ENCODE measurements around the gene PCDHGB5. TPM values are rescaled to one million over a fixed set of nuclear protein-coding genes. Genes with fewer than 3 reads are reported as not detected.
A peak's percentile ranks its signal among the peaks of the same experiment; 100 is the strongest.
"Not testable (repeated sequence)": the region's sequence is repeated elsewhere in the genome, so short reads cannot be mapped to it uniquely, and the experiment has no call there.

The PCDHGB5 gene
- total RNA-seq: 10 to 100 TPM in 1 of 6 donors, 1 to 10 TPM in 5; 6.2 to 11.8 (median 8.3) TPM

GRCh38 chr5:141397756-141398551 lies at the start of gene PCDHGB5:
PCDHGB5 (plus strand) TSS chr5:141397947; CDS start chr5:141398128, 181 bp downstream.
- DNase-seq: peak in 1 of 2 donors; percentile 47
- peak in 5 of 6 experiments; percentile 19 to 57 (median 48) for TF ChIP-seq CTCF (IDR thresholded peaks at IDR 0.05)
- ATAC-seq (ENCODE audit: low FRiP score in 2 of 2): peak; percentile 80 to 87
- H3K27me3 ChIP-seq, H3K27ac ChIP-seq, H3K36me3 ChIP-seq, H3K4me1 ChIP-seq: not testable (repeated sequence)
- Histone ChIP-seq H3K4me3 (peak within 1 kb of the TSS in 3 of 4 donors; percentile 33 to 43 (median 34)), H3K9me3 (peaks cover 41 to 83% (median 76%) of the 10 kb centered on the region in 4 donors)
- 6 to 13% methylated on average over 23 to 25 of the region's 43 CpGs for WGBS, 2 donors

- Histone ChIP-seq H3K4me3 (peak within 1 kb of the TSS in 2 of 4 donors; percentile 15 to 19), H3K9me3 (peaks cover 20 to 72% (median 46%) of the 10 kb centered on the region in 4 donors), H3K27ac (no peak within 1 kb of the TSS), H3K4me1 (peaks cover 0 to 3% (median 0%) of the 10 kb centered on the region in 4 donors), H3K27me3 (no peaks in the 10 kb centered on the region), H3K36me3 (no peaks in the 10 kb centered on the region)
- WGBS, 2 donors: 23 to 27% methylated on average over 29 of the region's 29 CpGs
- TF ChIP-seq EP300 (IDR thresholded peaks at IDR 0.05): no peak
- peak in 2 of 6 experiments; percentile 17 to 24 for TF ChIP-seq CTCF (IDR thresholded peaks at IDR 0.05)
- no peak for DNase-seq
- no peak for ATAC-seq (ENCODE audit: low FRiP score in 2 of 2)
Observed at GRCh38 chr5:141349917-141350619, 47.7 kb upstream of the PCDHGB5 start, which contains the start of gene PCDHGB1. PCDHGB1 (plus strand) TSS chr5:141350099; CDS start chr5:141350261, 162 bp downstream.

- Histone ChIP-seq H3K4me1 (peaks cover 0 to 3% (median 0%) of the 10 kb centered on the region in 4 donors), H3K36me3 (no peaks in the 10 kb centered on the region), H3K27me3 (no peaks in the 10 kb centered on the region), H3K27ac (no peak overlapping the region), H3K9me3 (peaks cover 29 to 72% (median 51%) of the 10 kb centered on the region in 4 donors), H3K4me3 (no peak overlapping the region)
- WGBS, 2 donors: 48% methylated on average over 18 of the region's 36 CpGs; no CpG with 5 or more reads in 1 of the 2 donors
- peak in 1 of 2 donors; percentile 72 for DNase-seq
- TF ChIP-seq POLR2A (IDR thresholded peaks at IDR 0.05) (no peak), EP300 (IDR thresholded peaks at IDR 0.05) (no peak), POLR2AphosphoS5 (IDR thresholded peaks at IDR 0.05) (no peak), CTCF (IDR thresholded peaks at IDR 0.05) (no peak)
- no peak for ATAC-seq (ENCODE audit: low FRiP score in 2 of 2)
Observed at GRCh38 chr5:141351591-141351990, 46.2 kb upstream of the PCDHGB5 start.

- H3K4me1 ChIP-seq: no peaks in the 10 kb centered on the region
- WGBS, 2 donors: 16 to 19% methylated on average over 22 to 25 of the region's 29 CpGs
- no peaks in the 10 kb centered on the region for H3K27me3 ChIP-seq
- H3K27ac ChIP-seq: no peak within 1 kb of the TSS
- H3K4me3 ChIP-seq: peak within 1 kb of the TSS in 3 of 4 donors; percentile 19 to 28 (median 25)
- DNase-seq: peak in 1 of 2 donors; percentile 77
- H3K9me3 ChIP-seq: peaks cover 25 to 85% (median 68%) of the 10 kb centered on the region in 4 donors
- TF ChIP-seq POLR2AphosphoS5 (IDR thresholded peaks at IDR 0.05): no peak
- TF ChIP-seq EP300 (IDR thresholded peaks at IDR 0.05): no peak
- no peak for TF ChIP-seq CTCF (IDR thresholded peaks at IDR 0.05)
- no peak for TF ChIP-seq POLR2A (IDR thresholded peaks at IDR 0.05)
- no peak for ATAC-seq (ENCODE audit: low FRiP score in 2 of 2)
- H3K36me3 ChIP-seq: no peaks in the 10 kb centered on the region
Observed at GRCh38 chr5:141354900-141355469, 42.8 kb upstream of the PCDHGB5 start, which contains the start of gene PCDHGA4. PCDHGA4 (plus strand) TSS chr5:141355021; CDS start chr5:141355108, 87 bp downstream.

Measured in upper lobe of left lung (tissue), 6 donors.